ENCODE measurements around the gene CWH43. TPM values are rescaled to one million over a fixed set of nuclear protein-coding genes. Genes with fewer than 3 reads are reported as not detected.
A peak's percentile ranks its signal among the peaks of the same experiment; 100 is the strongest.
"Not testable (repeated sequence)": the region's sequence is repeated elsewhere in the genome, so short reads cannot be mapped to it uniquely, and the experiment has no call there.

CWH43 gene
- total and polyA plus RNA-seq, 2 donors = 1.2 to 5.0 TPM

DNA sequence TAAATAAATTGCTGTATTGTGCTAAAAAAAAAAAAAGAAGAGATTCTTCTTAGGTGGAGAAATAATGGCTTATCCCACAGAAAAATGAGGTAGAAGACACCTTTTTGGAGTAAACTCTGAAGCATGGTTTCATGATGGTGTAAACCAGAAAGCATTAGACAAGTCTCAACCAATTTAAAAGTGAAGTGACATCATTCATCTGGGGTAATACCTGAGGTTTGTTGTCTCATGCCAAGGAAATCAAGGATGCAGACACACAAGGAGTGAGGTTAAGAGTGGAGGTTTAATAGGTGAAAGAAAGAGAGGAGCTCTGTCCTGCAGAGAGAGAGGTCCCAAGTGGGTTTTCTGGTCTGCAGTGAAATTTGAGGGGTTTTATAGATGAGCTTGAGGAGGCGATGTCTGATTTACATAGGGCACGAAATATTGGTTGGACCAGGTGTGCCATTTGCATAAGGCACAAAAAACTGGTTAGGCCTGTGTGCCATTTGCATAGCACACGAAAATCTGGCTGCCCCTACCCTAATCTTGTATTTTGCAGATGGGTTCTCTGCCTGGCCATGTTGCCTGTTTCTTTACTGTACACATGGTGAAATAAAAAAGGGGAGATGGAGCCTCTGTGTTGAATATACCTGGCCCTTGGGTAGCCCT, 25.0 kb upstream of the CWH43 start:
- Histone ChIP-seq H3K36me3 (ENCODE audit: insufficient read depth) (no peaks in the 10 kb centered on the region), H3K4me1 (ENCODE audit: insufficient read depth) (no peaks in the 10 kb centered on the region), H3K27ac (ENCODE audit: low read depth) (no peak overlapping the region), H3K4me3 (ENCODE audit: low read depth, low read length) (no peak overlapping the region)
- WGBS = 76% methylated on average over 3 of the region's 3 CpGs
- no peak for DNase-seq (ENCODE audit: extremely low spot score)

DNA sequence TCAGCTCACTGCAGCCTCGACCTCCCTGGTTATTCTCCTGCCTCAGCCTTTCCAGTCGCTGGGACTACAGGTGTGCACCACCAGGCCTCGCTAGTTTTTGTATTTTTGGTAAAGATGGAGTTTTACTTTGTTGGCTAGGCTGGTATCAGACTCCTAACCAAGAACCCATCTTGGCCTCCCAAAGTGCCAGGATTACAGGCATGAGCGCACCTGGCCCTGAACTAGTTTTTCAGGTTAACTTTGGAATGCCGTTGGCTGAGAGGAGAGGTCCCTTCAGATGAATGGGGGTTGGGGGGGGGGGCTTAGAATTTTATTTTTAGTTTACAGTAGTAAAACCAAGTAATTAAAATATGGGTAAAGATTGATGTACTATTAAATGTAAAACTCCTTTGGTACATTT, 23.4 kb upstream of the CWH43 start:
- H3K27ac ChIP-seq (ENCODE audit: low read depth) = no peak overlapping the region
- WGBS = 84% methylated on average over 5 of the region's 5 CpGs
- no peak for DNase-seq (ENCODE audit: extremely low spot score)
- H3K4me1 ChIP-seq (ENCODE audit: insufficient read depth) = no peaks in the 10 kb centered on the region
- no peaks in the 10 kb centered on the region for H3K36me3 ChIP-seq (ENCODE audit: insufficient read depth)
- no peak overlapping the region for H3K4me3 ChIP-seq (ENCODE audit: low read depth, low read length)

DNA sequence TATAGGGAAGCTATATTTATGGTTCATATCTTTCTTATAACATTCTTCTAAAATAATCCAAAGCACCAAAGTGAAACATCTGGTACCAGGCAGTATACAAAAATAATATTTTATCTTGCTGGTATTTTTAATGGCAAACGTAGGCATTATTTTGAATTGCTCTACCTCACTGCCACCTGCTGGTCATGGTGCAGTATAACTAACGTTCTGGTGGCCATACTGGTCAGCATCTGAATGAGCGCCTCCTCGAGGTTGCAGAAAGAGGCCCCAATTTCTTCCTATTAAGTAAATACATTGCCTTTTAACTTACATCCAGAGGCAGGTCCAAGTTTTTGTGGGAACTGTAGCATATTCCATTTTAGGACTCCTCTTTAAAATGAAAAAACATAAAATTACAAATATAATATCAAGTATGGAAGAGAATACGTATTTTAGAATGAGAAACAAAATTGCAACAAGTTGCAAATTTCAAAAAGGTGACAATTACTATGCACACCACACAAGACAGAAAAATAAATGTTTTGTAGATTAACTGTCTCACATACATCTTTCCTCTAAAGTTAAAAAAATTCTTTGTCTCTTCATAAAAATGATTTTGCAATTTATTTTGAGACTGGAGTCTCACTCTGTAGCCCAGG, 22.9 kb upstream of the CWH43 start:
- Histone ChIP-seq H3K4me3 (ENCODE audit: low read depth, low read length) (no peak overlapping the region), H3K4me1 (ENCODE audit: insufficient read depth) (no peaks in the 10 kb centered on the region), H3K36me3 (ENCODE audit: insufficient read depth) (no peaks in the 10 kb centered on the region), H3K27ac (ENCODE audit: low read depth) (no peak overlapping the region)
- WGBS = 14% methylated on average over 5 of the region's 5 CpGs
- peak; percentile 49 for DNase-seq (ENCODE audit: extremely low spot score)

DNA sequence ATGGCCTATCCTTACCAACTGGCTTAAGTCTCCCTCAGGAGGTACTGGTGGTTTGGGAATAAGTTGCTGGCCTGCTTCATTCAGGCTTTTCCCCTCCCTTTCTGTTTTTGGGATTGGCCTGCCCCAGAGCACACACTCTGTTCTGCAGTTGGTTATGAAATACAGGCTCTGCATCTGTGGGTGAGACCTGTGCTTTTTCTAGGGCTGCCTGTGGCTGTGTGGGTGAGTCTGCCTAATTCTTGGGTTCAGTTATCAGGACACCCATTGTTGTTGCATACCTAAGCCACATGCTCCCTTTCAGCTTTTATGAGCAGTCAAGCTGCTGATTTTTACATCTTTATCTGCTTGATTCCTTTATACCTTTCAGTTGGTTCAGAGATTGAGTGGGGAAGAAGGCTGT, 19.0 kb upstream of the CWH43 start:
- H3K36me3 ChIP-seq (ENCODE audit: insufficient read depth) = no peaks in the 10 kb centered on the region
- H3K4me3 ChIP-seq (ENCODE audit: low read depth, low read length) = no peak overlapping the region
- no peak for DNase-seq (ENCODE audit: extremely low spot score)
- no peaks in the 10 kb centered on the region for H3K4me1 ChIP-seq (ENCODE audit: insufficient read depth)
- H3K27ac ChIP-seq (ENCODE audit: low read depth) = no peak overlapping the region

DNA sequence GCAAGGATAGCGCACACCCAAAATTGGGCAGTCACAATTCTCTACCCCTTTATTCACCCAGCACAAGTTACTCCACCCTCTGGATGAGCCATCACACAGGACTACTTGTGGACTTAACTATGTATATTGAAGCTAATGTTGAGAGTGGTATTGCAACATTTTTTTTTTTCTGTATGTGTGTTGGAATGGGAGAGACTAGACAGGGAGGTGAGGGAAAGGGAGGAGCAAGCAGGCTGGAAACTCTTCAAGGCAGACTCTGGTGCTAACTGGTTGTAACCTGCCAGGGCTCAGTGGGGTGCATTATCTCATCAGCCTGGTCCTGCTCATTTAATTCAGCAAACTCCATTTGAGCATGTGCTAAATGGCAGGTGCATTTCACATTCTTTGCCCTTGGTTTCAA, 18.4 kb upstream of the CWH43 start:
- Histone ChIP-seq H3K4me1 (ENCODE audit: insufficient read depth) (no peaks in the 10 kb centered on the region), H3K4me3 (ENCODE audit: low read depth, low read length) (no peak overlapping the region), H3K27ac (ENCODE audit: low read depth) (no peak overlapping the region), H3K36me3 (ENCODE audit: insufficient read depth) (no peaks in the 10 kb centered on the region)
- 99% methylated on average over 1 of the region's 1 CpG for WGBS
- no peak for DNase-seq (ENCODE audit: extremely low spot score)

DNA sequence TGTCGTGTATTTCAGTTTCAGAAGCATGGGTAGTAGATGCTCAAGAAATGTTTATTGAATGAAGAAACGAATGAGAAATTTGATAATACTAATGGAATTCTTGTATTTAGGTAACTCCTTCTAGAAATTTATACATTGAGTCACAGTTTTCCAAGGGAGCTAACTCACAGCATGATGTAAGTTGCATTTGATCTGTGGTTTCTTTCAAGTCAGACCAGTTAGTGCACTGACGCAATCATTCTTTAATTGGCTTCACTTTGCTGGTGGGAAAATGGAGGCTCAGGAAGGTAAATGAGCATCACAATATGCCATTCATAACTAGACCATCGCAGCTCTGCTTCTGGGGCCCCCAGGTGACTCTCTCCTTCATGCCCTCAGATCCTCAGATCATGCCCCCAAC, 17.3 kb upstream of the CWH43 start:
- H3K4me1 ChIP-seq (ENCODE audit: insufficient read depth) = no peaks in the 10 kb centered on the region
- H3K36me3 ChIP-seq (ENCODE audit: insufficient read depth) = no peaks in the 10 kb centered on the region
- no peak overlapping the region for H3K4me3 ChIP-seq (ENCODE audit: low read depth, low read length)
- DNase-seq (ENCODE audit: extremely low spot score) = no peak
- H3K27ac ChIP-seq (ENCODE audit: low read depth) = no peak overlapping the region
- 70% methylated on average over 4 of the region's 4 CpGs for WGBS

DNA sequence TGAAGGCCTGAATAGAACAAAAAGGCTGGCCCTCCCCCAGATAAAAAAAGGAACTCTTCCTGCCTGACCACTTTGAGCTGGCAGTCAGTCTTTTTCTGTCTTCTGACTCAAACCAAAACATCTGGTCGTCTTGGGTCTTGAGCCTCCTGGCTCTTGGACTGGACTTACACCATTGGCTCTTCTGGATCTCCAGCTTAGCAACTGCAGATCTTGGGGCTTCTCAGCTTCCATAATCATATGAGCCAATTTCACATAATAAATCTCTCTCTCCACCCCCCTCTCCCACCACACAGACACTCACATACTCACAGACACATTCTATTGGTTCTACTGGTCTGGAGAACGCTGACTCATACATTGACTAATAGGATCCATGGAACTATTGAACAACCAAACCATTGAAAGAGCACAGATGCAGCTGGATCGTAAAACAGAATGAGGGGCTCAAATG, 15.6 kb upstream of the CWH43 start:
- DNase-seq (ENCODE audit: extremely low spot score) = no peak
- no peaks in the 10 kb centered on the region for H3K4me1 ChIP-seq (ENCODE audit: insufficient read depth)
- WGBS = 69% methylated on average over 3 of the region's 3 CpGs
- no peak overlapping the region for H3K4me3 ChIP-seq (ENCODE audit: low read depth, low read length)
- no peak overlapping the region for H3K27ac ChIP-seq (ENCODE audit: low read depth)
- H3K36me3 ChIP-seq (ENCODE audit: insufficient read depth) = no peaks in the 10 kb centered on the region

DNA sequence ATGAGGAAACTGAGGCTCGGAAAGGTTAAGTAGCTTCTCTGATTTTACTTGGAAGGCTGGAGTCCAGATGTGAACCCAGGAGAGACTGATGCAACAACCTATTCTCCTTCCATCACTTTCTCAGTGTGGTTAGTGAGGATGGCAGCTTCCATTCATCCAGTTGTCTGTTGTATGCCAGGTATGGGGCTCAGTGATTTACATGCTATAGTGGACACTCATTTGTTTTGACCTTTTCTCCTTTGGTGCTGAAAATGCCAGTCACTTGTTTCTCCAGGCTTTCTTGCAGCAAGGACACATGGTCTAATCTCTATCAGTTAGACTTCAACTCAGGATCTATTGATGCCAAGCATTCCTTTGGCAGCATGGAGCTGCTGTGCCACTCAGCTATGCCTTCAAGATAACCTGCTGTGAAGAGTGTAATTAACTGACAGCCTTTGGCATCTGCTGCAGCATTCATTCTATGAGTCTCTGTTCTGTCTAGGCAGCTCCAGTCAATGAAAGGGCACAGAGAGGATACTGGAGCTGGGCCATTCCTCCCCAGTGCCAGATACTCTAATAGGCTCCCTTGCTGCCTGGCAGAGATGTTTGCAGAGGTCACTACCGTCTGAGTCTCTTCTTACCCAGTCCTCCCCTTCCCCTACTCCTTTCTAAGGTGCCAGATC, 11.0 kb upstream of the CWH43 start:
- Histone ChIP-seq H3K4me3 (ENCODE audit: low read depth, low read length) (no peak overlapping the region), H3K36me3 (ENCODE audit: insufficient read depth) (no peaks in the 10 kb centered on the region), H3K27ac (ENCODE audit: low read depth) (no peak overlapping the region), H3K4me1 (ENCODE audit: insufficient read depth) (no peaks in the 10 kb centered on the region)
- WGBS = 63% methylated on average over 2 of the region's 2 CpGs
- no peak for DNase-seq (ENCODE audit: extremely low spot score)

DNA sequence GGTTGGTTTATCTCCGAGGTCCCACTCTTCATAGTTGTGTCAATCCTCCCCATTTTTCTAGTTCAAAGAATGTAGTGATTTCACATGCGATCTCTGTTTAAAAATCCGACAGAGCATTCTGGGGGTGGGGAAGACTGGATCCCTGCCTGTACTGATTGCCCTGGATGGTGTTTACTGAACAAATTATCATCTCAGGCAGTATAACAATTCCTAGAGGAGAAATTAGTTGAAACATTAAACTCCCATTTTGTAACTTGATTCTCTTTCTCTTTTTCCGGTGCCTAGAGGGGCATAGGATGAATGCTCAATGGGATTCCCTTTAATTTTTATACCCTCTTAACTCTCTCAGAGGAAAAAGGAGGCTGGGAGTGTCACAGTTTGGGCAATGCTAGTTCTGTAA, 10.0 kb upstream of the CWH43 start:
- Histone ChIP-seq H3K27ac (ENCODE audit: low read depth) (no peak overlapping the region), H3K4me3 (ENCODE audit: low read depth, low read length) (no peak overlapping the region), H3K4me1 (ENCODE audit: insufficient read depth) (no peaks in the 10 kb centered on the region), H3K36me3 (ENCODE audit: insufficient read depth) (no peaks in the 10 kb centered on the region)
- WGBS = 78% methylated on average over 4 of the region's 4 CpGs
- DNase-seq (ENCODE audit: extremely low spot score) = no peak

DNA sequence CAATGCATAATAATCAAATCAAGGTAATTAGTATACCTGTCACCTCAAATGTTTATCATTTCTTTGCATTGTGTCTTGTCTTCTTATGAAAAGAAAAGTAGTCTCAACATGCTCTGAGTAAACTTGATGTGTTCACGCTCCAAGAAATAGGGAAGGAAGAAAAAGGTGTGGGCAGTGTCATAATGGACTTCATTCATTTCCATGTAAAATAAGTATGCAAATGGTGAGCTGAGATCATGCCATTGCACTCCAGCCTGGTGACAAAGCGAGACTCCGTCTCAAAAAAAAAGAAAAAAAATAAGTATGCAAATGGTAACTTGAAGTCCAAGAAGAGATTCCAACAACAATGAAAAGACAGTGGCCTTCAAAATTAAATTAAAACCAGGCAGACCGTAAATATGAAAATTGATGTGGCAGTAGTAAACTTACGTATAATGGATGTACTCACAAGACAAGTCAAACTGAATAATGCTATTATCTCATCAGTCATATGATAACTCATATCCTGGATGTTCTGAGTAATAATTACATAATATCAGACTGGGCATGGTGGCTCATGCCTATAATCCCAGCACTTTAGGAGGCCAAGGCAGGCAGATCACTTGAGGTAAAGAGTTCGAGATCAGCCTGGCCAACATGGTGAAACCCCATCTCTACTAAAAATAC, 6.0 kb upstream of the CWH43 start:
- no peak overlapping the region for H3K4me3 ChIP-seq (ENCODE audit: low read depth, low read length)
- no peak overlapping the region for H3K27ac ChIP-seq (ENCODE audit: low read depth)
- H3K36me3 ChIP-seq (ENCODE audit: insufficient read depth) = no peaks in the 10 kb centered on the region
- no peak for DNase-seq (ENCODE audit: extremely low spot score)
- 77% methylated on average over 6 of the region's 6 CpGs for WGBS
- no peaks in the 10 kb centered on the region for H3K4me1 ChIP-seq (ENCODE audit: insufficient read depth)

DNA sequence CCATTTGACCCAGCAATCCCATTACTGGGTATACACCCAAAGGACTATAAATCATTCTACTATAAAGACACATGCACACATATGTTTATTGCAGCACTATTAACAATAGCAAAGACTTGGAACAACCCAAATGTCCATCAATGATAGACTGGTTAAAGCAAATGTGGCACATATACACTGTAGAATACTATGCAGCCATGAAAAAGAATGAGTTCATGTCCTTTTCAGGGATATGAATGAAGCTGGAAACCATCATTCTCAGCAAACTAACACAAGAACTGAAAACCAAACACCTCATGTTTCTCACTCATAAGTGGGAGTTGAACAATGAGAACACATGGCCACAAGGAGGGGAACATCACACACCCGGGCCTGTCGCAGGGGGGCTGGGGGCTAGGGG, 2.1 kb upstream of the CWH43 start:
- DNase-seq (ENCODE audit: extremely low spot score); H3K27ac ChIP-seq (ENCODE audit: low read depth); H3K4me1 ChIP-seq (ENCODE audit: insufficient read depth); H3K4me3 ChIP-seq (ENCODE audit: low read depth, low read length); H3K36me3 ChIP-seq (ENCODE audit: insufficient read depth): not testable (repeated sequence)
- WGBS = 91% methylated on average over 2 of the region's 2 CpGs

DNA sequence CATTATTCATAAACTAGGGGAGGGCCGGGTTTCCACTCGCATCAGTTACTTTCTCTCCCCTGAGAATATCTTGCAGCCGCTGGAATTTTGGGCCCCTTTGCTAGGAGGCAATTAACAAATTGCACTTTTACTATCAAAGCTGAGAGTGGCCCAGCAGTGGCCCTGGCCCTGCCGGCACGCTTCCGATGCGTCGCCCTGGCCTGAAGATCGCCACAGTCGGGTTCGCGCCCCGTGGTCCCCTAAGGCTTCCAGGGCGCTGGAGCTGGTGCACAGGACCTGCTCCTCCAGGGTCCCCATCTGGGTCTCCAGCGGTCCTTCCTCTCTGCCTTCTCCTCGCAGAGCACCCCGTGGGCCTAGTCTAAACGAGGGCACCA, 486 bp upstream of the CWH43 start:
- 15% methylated on average over 18 of the region's 18 CpGs for WGBS
- DNase-seq (ENCODE audit: extremely low spot score) = no peak
- Histone ChIP-seq H3K4me1 (ENCODE audit: insufficient read depth) (no peaks in the 10 kb centered on the region), H3K4me3 (ENCODE audit: low read depth, low read length) (no peak overlapping the region), H3K36me3 (ENCODE audit: insufficient read depth) (no peaks in the 10 kb centered on the region), H3K27ac (ENCODE audit: low read depth) (no peak overlapping the region)

DNA sequence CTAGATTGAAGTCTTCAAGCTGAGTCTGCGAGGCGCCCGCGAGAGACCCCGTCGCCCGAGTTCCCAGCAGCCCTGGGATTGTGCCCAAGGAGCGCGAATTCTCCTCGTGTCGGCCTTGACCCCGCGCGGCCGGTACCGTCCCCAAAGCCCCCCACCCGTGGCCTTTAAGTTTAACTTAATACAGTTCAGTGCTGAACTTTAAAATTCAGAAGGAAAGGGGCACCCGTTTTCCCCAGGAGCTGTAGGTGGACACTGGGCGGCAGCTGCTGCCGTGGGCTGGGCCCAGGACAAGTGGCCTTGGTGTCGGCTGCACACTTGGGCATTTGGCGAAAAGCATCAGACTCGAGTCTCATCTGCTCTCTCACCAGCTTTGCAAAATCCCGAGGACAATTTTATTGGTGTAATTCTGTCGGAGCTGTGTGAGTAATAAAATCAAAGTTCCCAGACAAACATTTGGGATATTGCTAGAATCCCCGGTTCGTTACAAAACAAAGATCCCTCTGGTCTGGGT, 634 bp downstream of the CWH43 start:
- no peak for DNase-seq (ENCODE audit: extremely low spot score)
- H3K4me1 ChIP-seq (ENCODE audit: insufficient read depth) = no peaks in the 10 kb centered on the region
- no peak overlapping the region for H3K27ac ChIP-seq (ENCODE audit: low read depth)
- 39% methylated on average over 27 of the region's 27 CpGs for WGBS
- no peak overlapping the region for H3K4me3 ChIP-seq (ENCODE audit: low read depth, low read length)
- H3K36me3 ChIP-seq (ENCODE audit: insufficient read depth) = no peaks in the 10 kb centered on the region
